Fibroblast of mammary gland (primary cell): ENCODE data around the gene SVOP.
A peak's percentile ranks its signal among the peaks of the same experiment; 100 is the strongest.

ENCODE experiments used
- DNase-seq: peaks from one replicate; pipeline ENCODE4 v3.0.0-alpha.2; 2010; ENCODE audit warnings: low read depth
- H3K4me3 ChIP-seq: 2 replicates; pipeline ENCODE4 v1.5.1; 2011; ENCODE audit warnings: low read depth, mild to moderate bottlenecking, low read length, moderate library complexity; ENCODE audit not compliant: control insufficient read depth
- CTCF ChIP-seq: conservative IDR thresholded peaks from 2 replicates; pipeline ENCODE4 v1.5.1; 2011; ENCODE audit warnings: low read depth, low read length, inconsistent platforms; ENCODE audit not compliant: control insufficient read depth, insufficient read depth

SVOP gene

GRCh38 chr12:108916336-108916735 is 104.5 kb downstream of the SVOP start:
- no peak overlapping the region for H3K4me3 ChIP-seq
- no peak for DNase-seq
- TF ChIP-seq CTCF, result no peak

GRCh38 chr12:108915632-108916133 is 105.2 kb downstream of the SVOP start:
- no peak overlapping the region for H3K4me3 ChIP-seq
- no peak for TF ChIP-seq CTCF
- DNase-seq, result no peak

- DNase-seq, result peak; percentile 45
- no peak overlapping the region for H3K4me3 ChIP-seq
- TF ChIP-seq CTCF, result no peak
These were observed 106.7 kb downstream of the SVOP start for GRCh38 chr12:108914121-108914531.

- DNase-seq, result no peak
These were observed 108.5 kb downstream of the SVOP start for GRCh38 chr12:108912361-108912760.

GRCh38 chr12:108911915-108912314 is 109.0 kb downstream of the SVOP start:
- no peak overlapping the region for H3K4me3 ChIP-seq
- TF ChIP-seq CTCF, result no peak
- no peak for DNase-seq

More at GRCh38 chr12:108912361-108912760, 108.5 kb downstream of the SVOP start:
- TF ChIP-seq CTCF, result no peak
- no peak overlapping the region for H3K4me3 ChIP-seq

GRCh38 chr12:108910336-108910735 is 110.5 kb downstream of the SVOP start:
- DNase-seq, result no peak
- no peak for TF ChIP-seq CTCF
- no peak overlapping the region for H3K4me3 ChIP-seq

GRCh38 chr12:108907839-108908351 is 113.0 kb downstream of the SVOP start:
- H3K4me3 ChIP-seq, result no peak overlapping the region
- no peak for TF ChIP-seq CTCF
- DNase-seq, result no peak
